CD4-positive, alpha-beta T cell treated with Interleukin-6 at 100 ng/mL for 8 hours (primary cell): ENCODE data around the gene RMDN2.
"Not testable (repeated sequence)": the region's sequence is repeated elsewhere in the genome, so short reads cannot be mapped to it uniquely, and the experiment has no call there.

ENCODE experiments used
- DNase-seq: peaks from one replicate; pipeline ENCODE4 v3.0.0-alpha.2; 2020; ENCODE audit warnings: mixed read lengths, low spot score

RMDN2 gene

GRCh38 chr2:37898448-37898847, 26.6 kb upstream of the RMDN2 start:
- no peak for DNase-seq

GRCh38 chr2:37902991-37903390, 22.1 kb upstream of the RMDN2 start:
- no peak for DNase-seq

GRCh38 chr2:37904425-37904824, 20.7 kb upstream of the RMDN2 start:
- no peak for DNase-seq

GRCh38 chr2:37904993-37905392, 20.1 kb upstream of the RMDN2 start:
- DNase-seq = no peak

- DNase-seq = no peak
Measured at GRCh38 chr2:37906131-37906530, 19.0 kb upstream of the RMDN2 start.

- DNase-seq = no peak
Measured at GRCh38 chr2:37907501-37908225, 17.4 kb upstream of the RMDN2 start.

- DNase-seq = no peak
Measured at GRCh38 chr2:37911296-37911873, 13.7 kb upstream of the RMDN2 start.

GRCh38 chr2:37912056-37912455, 13.0 kb upstream of the RMDN2 start:
- no peak for DNase-seq

GRCh38 chr2:37912616-37913015, 12.5 kb upstream of the RMDN2 start:
- no peak for DNase-seq

- no peak for DNase-seq
Measured at GRCh38 chr2:37914340-37914739, 10.7 kb upstream of the RMDN2 start.

- no peak for DNase-seq
Measured at GRCh38 chr2:37915773-37916172, 9.3 kb upstream of the RMDN2 start.

- no peak for DNase-seq
Measured at GRCh38 chr2:37916512-37917082, 8.5 kb upstream of the RMDN2 start.

GRCh38 chr2:37917281-37918228, 7.5 kb upstream of the RMDN2 start:
- no peak for DNase-seq

GRCh38 chr2:37918742-37919186, 6.3 kb upstream of the RMDN2 start:
- DNase-seq = no peak

- DNase-seq = no peak
Measured at GRCh38 chr2:37919631-37920032, 5.5 kb upstream of the RMDN2 start.

- no peak for DNase-seq
Measured at GRCh38 chr2:37920570-37920969, 4.5 kb upstream of the RMDN2 start.

- DNase-seq = no peak
Measured at GRCh38 chr2:37921781-37922180, 3.3 kb upstream of the RMDN2 start.

GRCh38 chr2:37923308-37924055, 1.6 kb upstream of the RMDN2 start:
- DNase-seq = no peak

- no peak for DNase-seq
Measured at GRCh38 chr2:37926635-37927034, 1.5 kb downstream of the RMDN2 start.

GRCh38 chr2:37928377-37928776, 3.3 kb downstream of the RMDN2 start:
- no peak for DNase-seq

GRCh38 chr2:37930392-37930791, 5.3 kb downstream of the RMDN2 start:
- DNase-seq = not testable (repeated sequence)

- not testable (repeated sequence) for DNase-seq
Measured at GRCh38 chr2:37932873-37933272, 7.8 kb downstream of the RMDN2 start.
